Large intestine (tissue), 3 donors: Measurements from ENCODE around the gene IPPK. TPM values are rescaled to one million over a fixed set of nuclear protein-coding genes. Genes with fewer than 3 reads are reported as not detected.
A peak's percentile ranks its signal among the peaks of the same experiment; 100 is the strongest.

Experiments used
- DNase-seq, 2 donors: peaks; one replicate each; pipeline versions ENCODE4 v3.0.0 to v3.0.0-alpha.2; 2013
- H3K27ac ChIP-seq: one replicate; pipeline ENCODE4 v1.5.1; 2013; ENCODE audit warnings: low read length
- H3K27me3 ChIP-seq: 2 replicates; pipeline ENCODE4 v1.6.1; 2013; ENCODE audit warnings: low read length; ENCODE audit not compliant: control insufficient read depth, insufficient read depth
- H3K36me3 ChIP-seq: 2 replicates; pipeline ENCODE4 v1.6.1; 2013; ENCODE audit warnings: low read length; ENCODE audit not compliant: control insufficient read depth, insufficient read depth
- H3K4me1 ChIP-seq: one replicate; pipeline ENCODE4 v1.6.1; 2013; ENCODE audit warnings: low read length; ENCODE audit not compliant: control insufficient read depth, insufficient read depth
- H3K4me3 ChIP-seq: one replicate; pipeline ENCODE4 v1.5.1; 2013; ENCODE audit warnings: low read length
- H3K9me3 ChIP-seq: one replicate; pipeline ENCODE4 v1.6.1; 2013; ENCODE audit warnings: mild to moderate bottlenecking, low read depth, low read length, moderate library complexity; ENCODE audit not compliant: control insufficient read depth
- WGBS: methylation state at CpG from one replicate; pipeline ENCODE4 v1.1.5; 2013; ENCODE audit warnings: low lambda C conversion rate; ENCODE audit not compliant: insufficient coverage; 5-methylcytosine and 5-hydroxymethylcytosine counted together
- polyA plus RNA-seq: library from polyadenylated mRNA; unstranded; fragments of 120-200 nt; gene quantifications from one replicate; pipeline ENCODE4 v1.2.1, GENCODE V29; 2013

The IPPK gene
- polyA plus RNA-seq, 1 donor = 7.9 TPM

GRCh38 chr9:92696619-92697018 is 26.7 kb upstream of the IPPK start:
- no peak for DNase-seq

GRCh38 chr9:92686954-92687353 is 17.0 kb upstream of the IPPK start:
- Histone ChIP-seq H3K9me3 (peaks cover 5% of the 10 kb centered on the region), H3K27ac (no peak overlapping the region), H3K4me1 (no peaks in the 10 kb centered on the region), H3K36me3 (no peaks in the 10 kb centered on the region), H3K27me3 (no peaks in the 10 kb centered on the region), H3K4me3 (no peak overlapping the region)
- DNase-seq = no peak
- WGBS = no CpG with 5 or more reads among the region's 3 CpGs

More at GRCh38 chr9:92696619-92697018, 26.7 kb upstream of the IPPK start:
- Histone ChIP-seq H3K27me3 (no peaks in the 10 kb centered on the region), H3K4me1 (no peaks in the 10 kb centered on the region), H3K27ac (no peak overlapping the region), H3K36me3 (no peaks in the 10 kb centered on the region), H3K9me3 (peaks cover 6% of the 10 kb centered on the region), H3K4me3 (no peak overlapping the region)
- no CpG with 5 or more reads among the region's 1 CpG for WGBS

GRCh38 chr9:92685022-92685421 is 15.1 kb upstream of the IPPK start:
- Histone ChIP-seq H3K4me3 (no peak overlapping the region), H3K4me1 (no peaks in the 10 kb centered on the region), H3K27ac (no peak overlapping the region), H3K9me3 (no peaks in the 10 kb centered on the region), H3K27me3 (no peaks in the 10 kb centered on the region), H3K36me3 (no peaks in the 10 kb centered on the region)
- WGBS = no CpG with 5 or more reads among the region's 5 CpGs
- no peak for DNase-seq

GRCh38 chr9:92682269-92682668 is 12.3 kb upstream of the IPPK start:
- no CpG with 5 or more reads among the region's 8 CpGs for WGBS
- no peaks in the 10 kb centered on the region for H3K9me3 ChIP-seq
- H3K4me3 ChIP-seq = no peak overlapping the region
- no peaks in the 10 kb centered on the region for H3K36me3 ChIP-seq
- H3K4me1 ChIP-seq = no peaks in the 10 kb centered on the region
- DNase-seq = no peak
- no peak overlapping the region for H3K27ac ChIP-seq
- no peaks in the 10 kb centered on the region for H3K27me3 ChIP-seq

GRCh38 chr9:92680166-92681119 is 10.5 kb upstream of the IPPK start:
- H3K27ac ChIP-seq = no peak overlapping the region
- no peaks in the 10 kb centered on the region for H3K4me1 ChIP-seq
- no peak for DNase-seq
- no peaks in the 10 kb centered on the region for H3K9me3 ChIP-seq
- WGBS = no CpG with 5 or more reads among the region's 12 CpGs
- H3K36me3 ChIP-seq = no peaks in the 10 kb centered on the region
- no peak overlapping the region for H3K4me3 ChIP-seq
- no peaks in the 10 kb centered on the region for H3K27me3 ChIP-seq

GRCh38 chr9:92679413-92680165 is 9.7 kb upstream of the IPPK start:
- H3K36me3 ChIP-seq = no peaks in the 10 kb centered on the region
- no peaks in the 10 kb centered on the region for H3K4me1 ChIP-seq

GRCh38 chr9:92671323-92671722 is 1.4 kb upstream of the IPPK start:
- peaks cover 5% of the 10 kb centered on the region for H3K4me1 ChIP-seq
- H3K36me3 ChIP-seq = peaks cover 9% of the 10 kb centered on the region
- H3K4me3 ChIP-seq = no peak overlapping the region
- no peaks in the 10 kb centered on the region for H3K9me3 ChIP-seq
- H3K27ac ChIP-seq = no peak overlapping the region
- no CpG with 5 or more reads among the region's 4 CpGs for WGBS
- no peaks in the 10 kb centered on the region for H3K27me3 ChIP-seq
- DNase-seq = no peak

More at GRCh38 chr9:92679413-92680165, 9.7 kb upstream of the IPPK start:
- 96% methylated on average over 3 of the region's 14 CpGs for WGBS
- H3K4me3 ChIP-seq = no peak overlapping the region
- no peak overlapping the region for H3K27ac ChIP-seq
- H3K27me3 ChIP-seq = no peaks in the 10 kb centered on the region
- no peak for DNase-seq
- no peaks in the 10 kb centered on the region for H3K9me3 ChIP-seq

GRCh38 chr9:92669527-92669889 is 423 bp downstream of the IPPK start:
- no peaks in the 10 kb centered on the region for H3K27me3 ChIP-seq
- peaks cover 5% of the 10 kb centered on the region for H3K4me1 ChIP-seq
- peaks cover 13% of the 10 kb centered on the region for H3K36me3 ChIP-seq
- no peaks in the 10 kb centered on the region for H3K9me3 ChIP-seq
- H3K4me3 ChIP-seq = peak overlapping the region; percentile 93
- no CpG with 5 or more reads among the region's 29 CpGs for WGBS
- H3K27ac ChIP-seq = peak overlapping the region; percentile 59
- peak in 1 of 2 donors; percentile 49 for DNase-seq

GRCh38 chr9:92668746-92669526 is 995 bp downstream of the IPPK start:
- H3K36me3 ChIP-seq = peaks cover 15% of the 10 kb centered on the region
- no peaks in the 10 kb centered on the region for H3K27me3 ChIP-seq
- no peaks in the 10 kb centered on the region for H3K9me3 ChIP-seq
- H3K4me3 ChIP-seq = peak overlapping the region; percentile 93
- WGBS = no CpG with 5 or more reads among the region's 14 CpGs
- H3K4me1 ChIP-seq = peaks cover 5% of the 10 kb centered on the region
- DNase-seq = peak; percentile 26 to 57
- peak overlapping the region; percentile 59 for H3K27ac ChIP-seq
